Loucy (cell line): ENCODE data around the gene CSF1.

Experiments used
- EZH2phosphoT487 ChIP-seq: fragments of 200-600 bp; IDR thresholded peaks from 2 replicates; pipeline ENCODE4 v1.6.1; 2018; ENCODE audit warnings: antibody characterized with exemption, mild to moderate bottlenecking, moderate library complexity, borderline replicate concordance
- TF ChIP-seq, protein P1 (sequence below): fragments of 200-600 bp; sonication (generic); conservative IDR thresholded peaks from 2 replicates; pipeline ENCODE4 v1.5.1; 2014; ENCODE audit warnings: mild to moderate bottlenecking, antibody characterized with exemption, low read length

DNA sequence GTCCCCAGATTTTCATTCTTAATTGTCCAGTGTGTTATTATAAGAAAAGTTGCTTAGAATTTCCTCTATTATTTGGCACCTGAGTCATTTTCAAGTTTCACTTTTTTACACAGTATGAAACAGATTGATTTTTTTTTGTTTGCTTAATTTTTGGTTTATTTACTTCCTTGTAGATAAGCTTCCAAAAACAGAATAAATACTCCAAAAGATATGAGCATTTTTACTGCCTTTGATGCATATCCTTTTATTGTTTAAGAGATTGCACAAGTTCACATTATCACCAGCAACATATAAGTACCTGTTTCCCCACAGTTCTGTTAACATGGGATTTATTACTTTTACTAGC, 37.6 kb downstream of the CSF1 start:
- TF ChIP-seq, protein P1, sequence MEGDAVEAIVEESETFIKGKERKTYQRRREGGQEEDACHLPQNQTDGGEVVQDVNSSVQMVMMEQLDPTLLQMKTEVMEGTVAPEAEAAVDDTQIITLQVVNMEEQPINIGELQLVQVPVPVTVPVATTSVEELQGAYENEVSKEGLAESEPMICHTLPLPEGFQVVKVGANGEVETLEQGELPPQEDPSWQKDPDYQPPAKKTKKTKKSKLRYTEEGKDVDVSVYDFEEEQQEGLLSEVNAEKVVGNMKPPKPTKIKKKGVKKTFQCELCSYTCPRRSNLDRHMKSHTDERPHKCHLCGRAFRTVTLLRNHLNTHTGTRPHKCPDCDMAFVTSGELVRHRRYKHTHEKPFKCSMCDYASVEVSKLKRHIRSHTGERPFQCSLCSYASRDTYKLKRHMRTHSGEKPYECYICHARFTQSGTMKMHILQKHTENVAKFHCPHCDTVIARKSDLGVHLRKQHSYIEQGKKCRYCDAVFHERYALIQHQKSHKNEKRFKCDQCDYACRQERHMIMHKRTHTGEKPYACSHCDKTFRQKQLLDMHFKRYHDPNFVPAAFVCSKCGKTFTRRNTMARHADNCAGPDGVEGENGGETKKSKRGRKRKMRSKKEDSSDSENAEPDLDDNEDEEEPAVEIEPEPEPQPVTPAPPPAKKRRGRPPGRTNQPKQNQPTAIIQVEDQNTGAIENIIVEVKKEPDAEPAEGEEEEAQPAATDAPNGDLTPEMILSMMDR, result no peak
- TF ChIP-seq EZH2phosphoT487, result no peak
